ENCODE measurements around the gene HSPB2. TPM values are rescaled to one million over a fixed set of nuclear protein-coding genes. Genes with fewer than 3 reads are reported as not detected.
"Not testable (repeated sequence)": the region's sequence is repeated elsewhere in the genome, so short reads cannot be mapped to it uniquely, and the experiment has no call there.

Gene HSPB2
- total RNA-seq, 1 experiment from 2014 or later, result 0.28 TPM

GRCh38 chr11:111930472-111930871 is 17.9 kb downstream of the HSPB2 start:
- no peaks in the 10 kb centered on the region for H3K36me3 ChIP-seq (ENCODE audit: low read depth)
- TF ChIP-seq CTCF (conservative IDR thresholded peaks at IDR 0.05), result no peak
- no peak for TF ChIP-seq EZH2 (IDR thresholded peaks at IDR 0.05; ENCODE audit: low read depth)
- no peaks in the 10 kb centered on the region for H3K79me2 ChIP-seq (ENCODE audit: low read depth)
- no peak for DNase-seq
- peaks cover 16% of the 10 kb centered on the region for H3K4me1 ChIP-seq (replicated peaks; ENCODE audit: insufficient read depth)
- ChIA-PET CTCF (interaction anchor here (1.0 kb wide), 1 partner anchor 11 kb away, joined by 10 read pairs; the partner anchor contains the start of gene C11orf52), POLR2A (ENCODE audit: unreplicated experiment) (no interaction called here)
- intact Hi-C loops (cut with micrococcal nuclease; ENCODE audit: unreplicated experiment), result loop anchor here (2.0 kb wide), 1 partner anchor 144 kb away; the partner anchor contains the start of genes NKAPD1 and PIH1D2
- H3F3A ChIP-seq (ENCODE audit: insufficient read depth, low read depth), result peaks cover 5% of the 10 kb centered on the region; the same call in 1 of the 2 replicates
- H2AFZ ChIP-seq, result no peak overlapping the region
- H3K27me3 ChIP-seq (ENCODE audit: insufficient read depth, low read depth), result no peaks in the 10 kb centered on the region
- H3K9me3 ChIP-seq (ENCODE audit: insufficient read depth, low read depth), result no peaks in the 10 kb centered on the region
- H3K4me2 ChIP-seq, result no peak overlapping the region
- no peaks in the 10 kb centered on the region for H4K20me1 ChIP-seq (ENCODE audit: insufficient read depth)
- no peak overlapping the region for H3K4me3 ChIP-seq
- BruUV-seq (replicated peaks), result no TSS peak
- H3K27ac ChIP-seq, result no peak overlapping the region
- H3K9me2 ChIP-seq (ENCODE audit: insufficient read depth), result no peaks in the 10 kb centered on the region

GRCh38 chr11:111932611-111932950 is 20.0 kb downstream of the HSPB2 start:
- peaks cover 13% of the 10 kb centered on the region for H3K4me1 ChIP-seq (replicated peaks; ENCODE audit: insufficient read depth)
- TF ChIP-seq CTCF (conservative IDR thresholded peaks at IDR 0.05) (no peak), EZH2 (IDR thresholded peaks at IDR 0.05; ENCODE audit: low read depth) (no peak)

GRCh38 chr11:111933176-111933575 is 20.6 kb downstream of the HSPB2 start:
- H3K27ac ChIP-seq; H3K4me2 ChIP-seq; H3F3A ChIP-seq (ENCODE audit: insufficient read depth, low read depth); H3K9me3 ChIP-seq (ENCODE audit: insufficient read depth, low read depth); H2AFZ ChIP-seq; H3K36me3 ChIP-seq (ENCODE audit: low read depth); CTCF ChIA-PET; intact Hi-C loops (cut with micrococcal nuclease; ENCODE audit: unreplicated experiment); H4K20me1 ChIP-seq (ENCODE audit: insufficient read depth); H3K9me2 ChIP-seq (ENCODE audit: insufficient read depth); H3K79me2 ChIP-seq (ENCODE audit: low read depth); POLR2A ChIA-PET (ENCODE audit: unreplicated experiment); DNase-seq; H3K4me3 ChIP-seq; BruUV-seq (replicated peaks); H3K27me3 ChIP-seq (ENCODE audit: insufficient read depth, low read depth); H3K4me1 ChIP-seq (replicated peaks; ENCODE audit: insufficient read depth): not testable (repeated sequence)

More at GRCh38 chr11:111932611-111932950, 20.0 kb downstream of the HSPB2 start:
- intact Hi-C loops (cut with micrococcal nuclease; ENCODE audit: unreplicated experiment), result loop anchor here (1.0 kb wide), 1 partner anchor 348 kb away; no protein-coding TSS in a partner anchor
- DNase-seq, result no peak
- ChIA-PET CTCF (interaction anchor here (1.9 kb wide), 1 partner anchor 49 kb away, joined by 11 read pairs; no protein-coding TSS in a partner anchor), POLR2A (ENCODE audit: unreplicated experiment) (no interaction called here)
- no peak overlapping the region for H2AFZ ChIP-seq
- no TSS peak for BruUV-seq (replicated peaks)
- H3K36me3 ChIP-seq (ENCODE audit: low read depth), result no peaks in the 10 kb centered on the region
- peaks cover 2% of the 10 kb centered on the region; the same call in 1 of the 2 replicates for H3F3A ChIP-seq (ENCODE audit: insufficient read depth, low read depth)
- no peak overlapping the region for H3K4me2 ChIP-seq
- no peaks in the 10 kb centered on the region for H3K79me2 ChIP-seq (ENCODE audit: low read depth)
- no peak overlapping the region for H3K27ac ChIP-seq
- H3K4me3 ChIP-seq, result no peak overlapping the region
- no peaks in the 10 kb centered on the region for H3K9me3 ChIP-seq (ENCODE audit: insufficient read depth, low read depth)
- H3K27me3 ChIP-seq (ENCODE audit: insufficient read depth, low read depth), result 0 out of 2 replicates have a peak, but pooled peaks cover 3% of the 10 kb centered on the region
- H4K20me1 ChIP-seq (ENCODE audit: insufficient read depth), result no peaks in the 10 kb centered on the region
- no peaks in the 10 kb centered on the region for H3K9me2 ChIP-seq (ENCODE audit: insufficient read depth)

GRCh38 chr11:111933872-111934271 is 21.3 kb downstream of the HSPB2 start:
- Histone ChIP-seq H3K36me3 (ENCODE audit: low read depth) (no peaks in the 10 kb centered on the region), H3K4me3 (no peak overlapping the region), H3K27me3 (ENCODE audit: insufficient read depth, low read depth) (0 out of 2 replicates have a peak, but pooled peaks cover 3% of the 10 kb centered on the region), H4K20me1 (ENCODE audit: insufficient read depth) (no peaks in the 10 kb centered on the region), H3K79me2 (ENCODE audit: low read depth) (no peaks in the 10 kb centered on the region), H3K4me2 (no peak overlapping the region), H3K9me3 (ENCODE audit: insufficient read depth, low read depth) (no peaks in the 10 kb centered on the region), H3K4me1 (replicated peaks; ENCODE audit: insufficient read depth) (0 out of 2 replicates have a peak, but pooled peaks cover 8% of the 10 kb centered on the region), H3K27ac (no peak overlapping the region), H2AFZ (no peak overlapping the region), H3K9me2 (ENCODE audit: insufficient read depth) (no peaks in the 10 kb centered on the region), H3F3A (ENCODE audit: insufficient read depth, low read depth) (peaks cover 8% of the 10 kb centered on the region; the same call in 1 of the 2 replicates)
- TF ChIP-seq CTCF (conservative IDR thresholded peaks at IDR 0.05) (no peak), EZH2 (IDR thresholded peaks at IDR 0.05; ENCODE audit: low read depth) (no peak)
- CTCF ChIA-PET, result interaction anchor here (2.2 kb wide), 1 partner anchor 48 kb away, joined by 14 read pairs; no protein-coding TSS in a partner anchor
- POLR2A ChIA-PET (ENCODE audit: unreplicated experiment), result no interaction called here
- BruUV-seq (replicated peaks), result no TSS peak
- intact Hi-C loops (cut with micrococcal nuclease; ENCODE audit: unreplicated experiment), result no loop called here
- no peak for DNase-seq

Data from PC-9 (cell line).